Pancreas (tissue), 10 donors: ENCODE data around the gene SPRING1. TPM values are rescaled to one million over a fixed set of nuclear protein-coding genes. Genes with fewer than 3 reads are reported as not detected.
"Not testable (repeated sequence)": the region's sequence is repeated elsewhere in the genome, so short reads cannot be mapped to it uniquely, and the experiment has no call there.

Experiments
- ATAC-seq, 4 donors: fragments of 200-7000 bp; cut with Tn5 transposase; one replicate each; pipeline versions ENCODE4 v1.8.0 to v1.9.1; 2020; ENCODE audit warnings: mild to moderate bottlenecking in 4 of 4, moderate library complexity in 4 of 4
- DNase-seq, 6 donors: peaks; one replicate each; pipeline ENCODE4 v3.0.0-alpha.2; 2020
- FAIRE-seq: peaks from 2 replicates; lab custom pipeline; 2012; peaks lifted over from hg19 to GRCh38; lab: Jason Lieb, UNC
- H3K27ac ChIP-seq, 4 donors: fragments of 200-600 bp; sonication (generic); 1 replicate in 3 of 4; 2 replicates in 1 of 4; pipeline versions ENCODE4 v1.5.0 to v1.8.0; 2020
- H3K27me3 ChIP-seq, 4 donors: fragments of 200-600 bp; one replicate each; pipeline ENCODE4 v1.8.0; 2021
- H3K36me3 ChIP-seq, 3 donors: fragments of 200-600 bp; sonication (generic) in 1 of 3; one replicate each; pipeline versions ENCODE4 v1.5.0 to v1.8.0; 2020 to 2021
- H3K4me1 ChIP-seq, 3 donors: fragments of 200-600 bp; one replicate each; pipeline ENCODE4 v1.8.0; 2021
- H3K4me3 ChIP-seq, 4 donors: fragments of 200-600 bp; sonication (generic) in 2 of 4; one replicate each; pipeline versions ENCODE4 v1.5.0 to v1.8.0; 2020 to 2021
- H3K9me3 ChIP-seq, 4 donors: fragments of 200-600 bp; one replicate each; pipeline ENCODE4 v1.8.0; 2021
- CTCF ChIP-seq, 4 donors: fragments of 200-600 bp; sonication (generic) in 3 of 4; IDR thresholded peaks; one replicate each; pipeline versions ENCODE4 v1.5.0 to v1.8.0; 2021; ENCODE audit warnings: antibody characterized with exemption in 4 of 4
- WGBS, 2 donors: extraction: QIAGEN DNeasy Blood & Tissue Kit; methylation state at CpG; one replicate each; pipeline ENCODE4 v1.1.7; 2013; 5-methylcytosine and 5-hydroxymethylcytosine counted together
- intact Hi-C, 3 donors: fragments of 100-400 bp; cut with DNase I; formaldehyde crosslinking; loops; one replicate each; pipeline versions ENCODE4 v1.11.1 to v1.14.2; 2022
- polyA plus RNA-seq, 2 donors: library from polyadenylated mRNA; stranded (reverse); fragments of 200-250 nt; gene quantifications; one replicate each; pipeline ENCODE4 v1.2.3, GENCODE V29; 2013
- total RNA-seq, 6 donors: library from RNA; stranded (reverse); fragmentation: NEBNext Ultra II Directional in 4 of 6; extraction: Animal tissue kit (Norgen Biotek cat#: 25700) in 4 of 6; gene quantifications; one replicate each; pipeline versions ENCODE4 v1.2.1 to v1.2.4, GENCODE V29; 2021 to 2023
- donor health status: healthy with polysubstance abuse.
- donor health status: DM: no; HTN: no; CAD: no; lungs with moderate emphysema.
- donor health status: DM: no; HTN: no; CAD: no.
- donor health status: control.
- donor health status: control.
- donor health status: Bipolar disorder and iron deficiency.
- donor health status: DM: yes; HTN: yes; CAD: no.
- donor health status: DM: no; HTN: no; CAD: no.
- donor health status: DM: no; HTN: no; CAD: no.
- donor health status: DM: yes; HTN: yes; CAD: no.

Gene SPRING1
- total and polyA plus RNA-seq, 8 donors, result 7.5 to 21.9 (median 10.5) TPM

- Histone ChIP-seq H3K27ac (no peak overlapping the region), H3K9me3 (no peaks in the 10 kb centered on the region), H3K4me3 (no peak overlapping the region), H3K27me3 (no peaks in the 10 kb centered on the region), H3K36me3 (no peaks in the 10 kb centered on the region), H3K4me1 (no peaks in the 10 kb centered on the region)
- ATAC-seq (no peak), DNase-seq (no peak), FAIRE-seq (no peak)
- WGBS, 2 donors, result 73 to 78% methylated on average over 22 of the region's 22 CpGs
- no peak for TF ChIP-seq CTCF (IDR thresholded peaks at IDR 0.05)
- intact Hi-C loops, result no loop called here
Observed at GRCh38 chr12:116759783-116760621, 22.1 kb upstream of the SPRING1 start.

GRCh38 chr12:116754783-116755182 lies 16.9 kb upstream of the SPRING1 start:
- H3K36me3 ChIP-seq, H3K4me3 ChIP-seq, intact Hi-C loops, H3K9me3 ChIP-seq, H3K4me1 ChIP-seq, DNase-seq, FAIRE-seq, ATAC-seq, H3K27ac ChIP-seq, H3K27me3 ChIP-seq: not testable (repeated sequence)
- 89 to 96% methylated on average over 1 of the region's 1 CpG for WGBS, 2 donors

- intact Hi-C loops, H3K27ac ChIP-seq, FAIRE-seq, H3K4me1 ChIP-seq, H3K36me3 ChIP-seq, H3K9me3 ChIP-seq, H3K27me3 ChIP-seq, ATAC-seq, DNase-seq, H3K4me3 ChIP-seq: not testable (repeated sequence)
- WGBS, 2 donors, result 73 to 88% methylated on average over 5 of the region's 5 CpGs
Observed at GRCh38 chr12:116754097-116754496, 16.2 kb upstream of the SPRING1 start.

GRCh38 chr12:116750298-116750697 lies 12.4 kb upstream of the SPRING1 start:
- ATAC-seq, result no peak
- Histone ChIP-seq H3K4me3 (no peak overlapping the region), H3K36me3 (no peaks in the 10 kb centered on the region), H3K4me1 (no peaks in the 10 kb centered on the region), H3K27me3 (no peaks in the 10 kb centered on the region), H3K9me3 (no peaks in the 10 kb centered on the region), H3K27ac (no peak overlapping the region)
- no peak for FAIRE-seq
- intact Hi-C loops, result no loop called here
- 87 to 92% methylated on average over 4 of the region's 4 CpGs for WGBS, 2 donors
- TF ChIP-seq CTCF (IDR thresholded peaks at IDR 0.05), result no peak
- no peak for DNase-seq

GRCh38 chr12:116749884-116750283 lies 12.0 kb upstream of the SPRING1 start:
- H3K4me3 ChIP-seq, result no peak overlapping the region
- intact Hi-C loops, result no loop called here
- H3K27ac ChIP-seq, result no peak overlapping the region
- H3K36me3 ChIP-seq, result no peaks in the 10 kb centered on the region
- WGBS, 2 donors, result 87 to 92% methylated on average over 17 to 26 of the region's 26 CpGs
- no peak for ATAC-seq
- DNase-seq, result no peak
- H3K4me1 ChIP-seq, result no peaks in the 10 kb centered on the region
- TF ChIP-seq CTCF (IDR thresholded peaks at IDR 0.05), result no peak
- no peak for FAIRE-seq
- no peaks in the 10 kb centered on the region for H3K9me3 ChIP-seq
- H3K27me3 ChIP-seq, result no peaks in the 10 kb centered on the region

GRCh38 chr12:116745554-116745953 lies 7.7 kb upstream of the SPRING1 start:
- Histone ChIP-seq H3K27ac (no peak overlapping the region), H3K4me1 (no peaks in the 10 kb centered on the region), H3K9me3 (no peaks in the 10 kb centered on the region), H3K36me3 (no peaks in the 10 kb centered on the region), H3K4me3 (no peak overlapping the region), H3K27me3 (no peaks in the 10 kb centered on the region)
- FAIRE-seq (no peak), ATAC-seq (no peak), DNase-seq (no peak)
- TF ChIP-seq CTCF (IDR thresholded peaks at IDR 0.05), result no peak
- 81 to 84% methylated on average over 4 of the region's 4 CpGs for WGBS, 2 donors
- intact Hi-C loops, result no loop called here
